HG03095 (cell line): Measurements from ENCODE around the gene CXXC5.
"Not testable (repeated sequence)": the region's sequence is repeated elsewhere in the genome, so short reads cannot be mapped to it uniquely, and the experiment has no call there.

Experiments used
- ATAC-seq: cut with Tn5 transposase; IDR thresholded peaks from one replicate; pipeline ENCODE4 v1.9.1; 2021; ENCODE audit warnings: moderate library complexity; ENCODE audit not compliant: unreplicated experiment

The CXXC5 gene

DNA sequence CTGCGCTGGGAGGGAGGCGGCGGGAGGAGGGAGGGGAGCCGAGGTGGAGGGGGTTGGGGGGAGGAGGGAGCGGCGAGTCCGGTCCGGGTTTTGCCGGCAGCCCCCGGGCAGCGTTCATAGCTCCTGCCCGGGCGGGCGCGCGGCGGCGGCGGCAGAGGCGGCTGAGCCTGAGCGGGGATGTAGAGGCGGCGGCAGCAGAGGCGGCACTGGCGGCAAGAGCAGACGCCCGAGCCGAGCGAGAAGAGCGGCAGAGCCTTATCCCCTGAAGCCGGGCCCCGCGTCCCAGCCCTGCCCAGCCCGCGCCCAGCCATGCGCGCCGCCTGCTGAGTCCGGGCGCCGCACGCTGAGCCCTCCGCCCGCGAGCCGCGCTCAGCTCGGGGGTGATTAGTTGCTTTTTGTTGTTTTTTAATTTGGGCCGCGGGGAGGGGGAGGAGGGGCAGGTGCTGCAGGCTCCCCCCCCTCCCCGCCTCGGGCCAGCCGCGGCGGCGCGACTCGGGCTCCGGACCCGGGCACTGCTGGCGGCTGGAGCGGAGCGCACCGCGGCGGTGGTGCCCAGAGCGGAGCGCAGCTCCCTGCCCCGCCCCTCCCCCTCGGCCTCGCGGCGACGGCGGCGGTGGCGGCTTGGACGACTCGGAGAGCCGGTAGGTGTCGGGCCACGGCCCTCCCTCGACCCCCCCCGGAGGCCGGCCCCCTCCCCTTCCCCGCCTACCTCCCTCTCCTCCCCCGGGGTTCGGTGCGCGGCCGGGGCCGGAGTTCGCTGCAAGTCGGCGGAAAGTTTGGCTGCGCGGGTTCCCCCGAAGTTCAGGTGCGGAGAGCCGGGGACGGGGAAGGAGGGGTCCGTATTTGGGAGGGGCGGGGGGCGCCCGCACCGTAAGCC, at the start of gene CXXC5:
Gene CXXC5 (plus strand): TSS at position 145 of the 877 bp plus-strand sequence. CDS start 32,175 bp downstream, outside the sequence.
- ATAC-seq, result peak; percentile 23

DNA sequence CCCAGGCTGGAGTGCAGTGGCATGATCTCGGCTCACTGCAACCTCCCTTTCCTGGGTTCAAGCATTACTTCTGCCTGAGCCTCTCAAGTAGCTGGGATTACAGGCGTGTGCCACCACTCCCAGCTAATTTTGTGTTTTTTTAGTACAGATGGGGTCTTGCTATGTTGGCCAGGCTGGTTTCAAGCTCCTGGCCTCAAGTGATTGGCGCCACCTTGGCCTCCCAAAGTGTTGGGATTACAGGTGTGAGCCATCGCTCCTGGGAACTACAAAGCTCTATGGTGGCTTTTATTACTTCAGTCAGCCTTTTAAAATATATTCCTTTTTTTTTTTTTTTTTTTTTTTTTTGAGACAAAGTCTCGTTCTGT, 49.6 kb upstream of the CXXC5 start:
- not testable (repeated sequence) for ATAC-seq

DNA sequence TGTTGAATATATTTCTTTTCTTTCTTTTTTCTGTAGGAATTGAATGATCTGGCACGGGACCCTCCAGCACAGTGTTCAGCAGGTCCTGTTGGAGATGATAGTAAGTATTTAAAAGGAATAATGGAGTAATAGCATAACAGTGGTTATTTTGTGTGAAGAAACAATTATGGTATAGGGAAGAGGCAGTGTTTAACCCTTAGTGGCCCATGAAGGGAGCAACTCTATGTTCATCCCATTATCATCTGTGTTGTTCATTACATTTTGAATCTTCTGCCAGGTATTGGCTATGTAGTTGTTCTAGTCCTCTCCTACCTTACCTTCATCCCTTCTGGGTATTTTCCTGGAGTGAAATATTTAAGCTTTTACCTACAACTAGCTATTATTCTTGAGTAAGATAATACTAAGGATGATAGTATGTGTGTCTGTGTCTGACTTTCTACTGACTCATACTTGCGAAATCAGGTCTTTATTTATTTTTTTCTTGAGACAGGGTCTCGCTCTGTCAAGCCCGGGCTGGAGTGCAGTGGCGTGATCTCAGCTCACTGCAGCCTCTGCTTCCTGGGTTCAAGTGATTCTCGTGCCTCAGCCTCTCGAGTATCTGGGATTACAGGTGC, 47.7 kb upstream of the CXXC5 start:
- ATAC-seq, result no peak

DNA sequence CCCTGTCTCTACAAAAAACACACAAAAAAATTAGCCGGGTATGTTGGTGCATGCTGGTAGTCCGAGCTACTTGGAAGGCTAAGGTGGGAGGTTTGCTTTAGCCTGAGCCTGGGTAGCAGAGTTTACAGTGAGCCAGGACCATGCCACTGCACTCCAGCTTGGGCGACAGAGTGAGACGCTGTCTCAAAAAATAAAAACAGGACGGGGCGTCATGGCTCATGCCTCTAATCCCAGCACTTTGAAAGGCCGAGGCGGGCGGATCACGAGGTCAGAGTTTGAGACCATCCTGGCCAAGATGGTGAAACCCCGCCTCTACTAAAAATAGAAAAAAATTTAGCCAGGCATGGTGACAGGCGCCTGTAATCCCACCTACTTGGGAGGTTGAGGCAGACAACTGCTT, 46.7 kb upstream of the CXXC5 start:
- no peak for ATAC-seq

DNA sequence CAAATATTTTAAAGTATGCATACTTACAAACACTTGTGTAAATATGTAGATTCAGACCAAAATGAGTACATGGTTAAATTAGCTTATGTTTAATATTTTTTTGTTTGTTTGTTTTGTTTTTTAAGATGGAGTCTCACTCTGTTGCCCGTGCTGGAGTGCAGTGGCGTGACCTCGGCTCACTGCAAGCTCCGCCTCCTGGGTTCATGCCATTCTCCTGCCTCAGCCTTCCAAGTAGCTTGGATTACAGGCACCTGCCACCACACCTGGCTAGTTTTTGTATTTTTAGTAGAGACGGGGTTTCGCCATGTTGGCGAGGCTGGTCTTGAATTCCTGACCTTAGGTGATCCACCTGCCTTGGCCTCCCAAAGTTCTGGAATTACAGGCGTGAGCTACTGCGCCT, 46.2 kb upstream of the CXXC5 start:
- ATAC-seq, result not testable (repeated sequence)

DNA sequence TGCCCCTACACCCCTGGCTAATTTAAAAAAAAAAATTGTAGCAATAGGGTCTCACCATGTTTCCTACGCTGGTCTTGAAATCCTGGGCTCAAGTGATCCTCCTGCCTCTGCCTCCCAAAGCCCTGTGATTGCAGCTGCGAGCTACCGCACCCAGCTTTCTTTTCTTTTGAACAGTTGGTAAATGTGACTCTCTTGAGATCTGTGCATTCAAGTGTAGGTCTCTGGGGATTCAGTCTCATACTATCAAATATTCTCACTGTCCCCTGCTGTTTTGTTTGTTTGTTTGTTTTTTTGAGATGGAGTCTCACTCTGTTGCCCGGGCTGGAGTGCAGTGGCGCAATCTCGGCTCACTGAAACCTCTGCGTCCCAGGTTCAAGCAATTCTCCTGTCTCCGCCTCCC, 42.3 kb upstream of the CXXC5 start:
- no peak for ATAC-seq

DNA sequence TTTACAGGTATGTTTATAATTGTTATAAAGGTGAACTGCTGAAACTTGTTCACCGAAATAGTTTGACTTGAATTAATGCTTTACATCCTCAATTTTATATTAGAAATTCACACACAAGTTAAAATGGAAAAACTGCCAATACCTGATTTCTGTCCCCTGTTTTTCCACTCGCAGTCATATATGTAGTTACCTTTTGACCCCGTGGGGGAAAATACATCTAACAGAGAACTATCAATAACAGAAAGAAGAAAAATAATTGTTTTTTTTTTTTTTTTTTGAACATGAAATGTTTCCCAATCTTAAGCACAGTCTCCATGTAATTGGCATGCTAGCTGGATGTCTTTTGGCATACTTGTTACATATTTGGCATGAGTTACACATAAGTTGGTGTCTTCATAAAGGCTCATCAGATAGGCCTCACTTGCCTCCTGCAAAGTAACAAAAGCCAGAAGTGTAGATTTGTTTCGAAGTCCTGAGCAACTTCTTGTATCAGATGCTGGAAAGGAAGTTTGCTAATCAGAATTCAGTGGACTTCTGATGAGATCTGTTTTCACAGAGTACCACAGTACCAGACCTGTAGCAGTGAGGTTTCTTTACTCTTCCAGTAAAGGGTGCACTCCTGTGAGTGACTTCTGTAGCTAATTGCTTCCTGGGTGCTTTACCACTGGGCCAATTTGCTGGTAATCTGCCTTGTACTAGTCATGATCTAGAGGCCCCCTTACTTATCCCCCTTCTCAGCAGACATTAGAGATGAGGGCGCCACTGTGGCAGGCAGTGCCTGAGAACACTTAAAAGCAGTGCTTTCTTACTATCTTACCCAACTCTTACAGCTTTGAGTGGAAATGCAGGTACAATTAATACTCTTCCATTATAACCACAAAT, 36.2 kb upstream of the CXXC5 start:
- ATAC-seq, result no peak

DNA sequence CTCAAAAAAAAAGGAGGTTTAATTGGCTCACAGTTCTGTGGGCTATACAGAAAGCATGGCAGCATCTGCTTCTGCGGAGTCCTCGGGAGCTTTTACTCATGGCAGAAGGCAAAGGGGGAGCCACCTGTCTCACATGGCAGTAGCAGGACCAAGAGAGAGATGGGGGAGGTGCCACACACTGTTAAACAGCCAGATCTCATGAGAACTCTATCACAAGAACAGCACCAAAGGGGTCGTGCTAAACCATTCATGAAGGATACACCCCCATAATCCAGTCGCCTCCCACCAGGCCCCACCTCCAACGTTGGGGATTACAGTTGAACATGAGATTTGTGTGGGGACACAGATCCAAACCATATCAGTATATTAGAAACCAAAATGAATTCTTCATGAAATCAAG, 28.3 kb upstream of the CXXC5 start:
- ATAC-seq, result no peak

DNA sequence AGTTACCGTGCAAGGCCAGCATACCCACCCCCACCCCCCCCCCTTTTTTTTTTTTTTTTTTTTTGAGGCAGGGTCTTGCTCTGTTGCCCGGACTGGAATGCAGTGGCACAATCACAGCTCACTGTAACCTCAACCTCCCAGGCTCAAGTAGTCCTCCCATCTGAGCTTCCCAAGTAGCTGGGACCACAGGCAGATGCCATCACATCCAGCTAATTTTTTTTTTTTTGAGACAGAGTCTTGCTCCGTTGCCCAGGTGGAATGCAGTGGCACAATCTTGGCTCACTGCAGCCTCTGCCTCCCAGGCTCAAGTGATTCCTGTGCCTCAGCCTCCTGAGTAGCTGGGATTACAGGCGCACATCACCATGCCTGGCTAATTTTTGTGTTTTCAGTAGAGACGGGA, 22.8 kb upstream of the CXXC5 start:
- ATAC-seq, result not testable (repeated sequence)

DNA sequence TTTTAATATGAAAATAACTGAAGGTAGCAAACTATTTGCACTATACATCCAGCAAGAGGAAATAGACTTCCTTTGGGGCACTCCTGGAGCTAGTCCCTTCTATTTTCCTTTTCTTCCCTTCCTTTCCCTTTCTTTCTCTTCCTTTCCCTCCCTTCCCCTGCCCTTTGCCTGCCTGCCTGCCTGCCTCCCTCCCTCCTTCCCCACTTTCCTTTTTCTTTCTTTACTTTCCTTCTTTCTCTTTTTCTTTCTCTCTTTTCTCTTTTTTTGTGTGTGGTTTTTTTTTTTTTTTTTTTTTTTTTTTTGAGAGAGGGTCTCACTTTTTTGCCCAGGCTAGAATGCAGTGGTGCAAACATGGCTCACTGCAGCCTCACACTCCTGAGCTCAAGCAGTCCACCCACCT, 17.3 kb upstream of the CXXC5 start:
- no peak for ATAC-seq

DNA sequence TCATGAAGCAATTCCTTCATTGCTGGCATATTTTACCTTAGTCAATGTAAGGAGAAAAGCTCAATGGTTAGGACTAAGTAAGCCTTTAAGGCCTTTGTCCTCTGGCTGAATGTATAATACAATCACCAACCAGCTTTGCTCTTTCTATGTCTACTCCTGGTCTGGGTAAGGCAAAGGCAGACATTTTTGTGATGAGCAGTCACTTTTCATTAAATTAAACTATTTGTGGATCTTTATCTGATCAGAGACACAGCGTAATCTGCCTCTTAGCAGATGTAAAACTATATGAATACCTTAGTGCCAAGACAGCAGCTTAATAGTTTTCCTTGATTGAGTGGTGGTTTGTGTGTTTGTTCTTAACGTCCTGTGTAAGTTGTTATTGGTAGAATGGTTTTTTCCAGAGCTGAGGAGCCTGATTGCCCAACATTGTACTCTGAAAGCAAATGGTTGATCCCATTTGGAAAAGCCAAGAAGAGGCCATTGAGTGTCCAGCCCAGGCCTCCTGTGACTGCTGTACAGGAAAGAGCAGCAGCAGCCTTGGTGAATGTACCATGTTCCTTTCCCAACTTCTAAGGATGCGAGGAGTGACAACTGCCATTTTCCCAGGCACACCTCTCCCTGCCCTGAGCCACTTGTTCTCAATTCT, 16.5 kb upstream of the CXXC5 start:
- ATAC-seq, result no peak

DNA sequence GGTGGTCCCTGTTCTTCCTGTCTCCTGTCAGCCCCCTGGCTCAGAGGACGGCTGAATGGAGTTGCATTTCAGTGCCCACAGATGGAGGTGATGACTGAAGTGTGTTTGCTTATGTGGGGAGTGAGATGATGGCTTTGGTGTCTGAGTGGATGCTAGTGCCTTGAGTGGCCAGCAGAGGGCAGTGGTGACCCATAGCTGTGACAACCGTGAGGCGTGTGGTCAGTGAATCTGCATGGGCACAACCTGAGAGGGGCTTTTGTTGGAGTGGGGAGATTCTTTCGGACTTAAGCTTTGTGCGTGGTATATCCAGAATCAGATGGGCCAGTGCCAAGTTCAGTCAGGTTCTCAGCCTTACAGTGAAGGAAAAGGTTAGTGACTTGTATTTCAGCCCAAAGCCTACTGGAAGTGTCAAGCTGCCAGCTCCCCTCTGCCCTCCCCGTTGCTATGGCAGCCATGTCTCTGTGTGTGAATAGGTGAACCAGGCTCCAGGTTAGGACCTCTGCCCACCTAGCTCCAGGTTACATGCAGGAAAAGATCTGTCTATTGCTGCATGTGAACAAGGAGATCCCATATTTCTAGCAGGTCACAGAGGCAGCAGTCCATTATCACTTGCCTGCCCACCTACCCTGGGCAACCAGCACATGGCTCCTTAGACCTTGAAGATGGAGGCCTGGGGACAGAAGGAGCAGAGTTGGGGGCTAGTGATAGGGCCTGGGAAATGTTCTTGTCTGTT, 14.7 kb upstream of the CXXC5 start:
- ATAC-seq, result no peak

DNA sequence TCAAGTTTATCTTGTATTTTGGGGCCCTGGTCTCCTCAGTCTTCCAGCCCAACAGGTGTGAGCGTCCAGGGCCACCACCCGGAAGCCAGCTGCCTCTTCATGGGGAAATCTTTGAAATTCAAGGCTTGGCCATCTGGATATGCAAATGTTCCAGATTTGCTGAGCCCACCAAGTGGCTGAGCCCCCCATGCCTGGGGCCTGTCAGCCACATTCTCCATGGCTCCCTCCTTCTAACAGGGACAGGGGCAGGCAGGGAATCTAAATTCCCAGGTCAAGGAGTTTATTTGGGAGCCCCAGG, 14.2 kb upstream of the CXXC5 start:
- no peak for ATAC-seq

DNA sequence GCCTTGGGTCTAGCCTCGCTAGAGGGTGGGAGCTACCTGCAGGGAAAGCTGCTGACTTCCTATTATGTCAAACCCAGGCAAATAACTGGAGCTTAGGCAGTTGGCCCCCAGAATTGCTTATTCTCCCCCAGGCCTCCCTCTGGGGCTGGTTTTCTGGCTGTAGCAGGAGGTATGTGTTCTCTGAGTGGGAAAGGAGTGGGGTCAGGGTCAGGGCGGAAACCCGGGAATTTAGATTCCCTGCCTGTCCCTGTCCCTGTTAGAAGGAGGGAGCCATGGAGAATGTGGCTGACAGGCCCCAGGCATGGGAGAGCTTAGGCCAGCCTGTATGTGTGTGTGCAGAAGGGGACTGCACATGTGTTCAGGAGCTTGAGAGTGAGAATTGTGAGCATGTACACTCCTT, 13.6 kb upstream of the CXXC5 start:
- no peak for ATAC-seq

DNA sequence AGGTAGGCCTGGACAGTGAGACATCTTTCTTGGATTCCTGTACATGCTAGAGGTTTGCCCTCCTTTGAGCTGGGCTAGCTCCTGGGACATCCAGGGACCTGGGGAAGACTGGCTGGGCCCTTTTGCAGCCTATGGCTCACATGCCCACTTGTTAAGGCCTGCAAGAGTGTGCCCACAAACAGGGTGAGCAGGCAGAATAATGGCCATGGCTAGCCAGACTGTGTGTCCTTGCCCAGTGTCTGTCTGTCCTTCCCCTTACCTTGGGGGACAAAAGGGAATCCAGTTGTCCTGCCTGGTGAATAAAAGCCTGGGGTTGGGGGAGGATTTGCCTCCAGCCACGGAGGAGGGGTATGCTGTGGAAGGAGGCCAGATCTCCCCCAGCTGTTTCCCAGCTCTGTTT, 13.0 kb upstream of the CXXC5 start:
- ATAC-seq, result no peak

DNA sequence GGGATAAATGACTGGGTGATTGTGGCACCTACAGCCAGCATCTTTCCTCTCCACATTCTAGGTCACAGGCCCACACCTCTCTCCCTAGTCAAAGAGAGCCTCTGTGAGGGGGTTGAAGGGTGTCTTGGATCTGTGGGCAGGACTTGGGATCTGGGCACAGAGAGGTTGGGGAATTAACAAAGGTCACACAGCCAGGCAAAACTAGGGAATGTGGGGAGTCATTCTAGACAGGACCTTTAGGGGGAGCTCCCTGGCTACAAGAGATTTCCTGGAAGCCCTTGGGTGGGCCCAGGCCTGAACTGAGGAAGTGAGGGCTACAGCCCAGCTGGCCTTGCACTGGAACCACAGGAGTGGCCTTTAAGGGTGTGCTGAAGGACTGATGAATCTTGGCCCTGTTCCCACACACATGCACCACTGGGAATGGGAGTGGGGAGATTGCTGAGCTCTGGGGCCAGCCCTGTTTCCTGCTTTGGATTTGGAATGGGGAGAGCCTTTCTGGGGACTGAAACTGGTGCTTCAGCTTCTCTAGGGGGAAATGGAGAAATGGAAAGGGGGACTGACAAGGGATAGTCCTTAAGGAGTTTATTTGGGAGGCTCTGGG, 12.4 kb upstream of the CXXC5 start:
- no peak for ATAC-seq

DNA sequence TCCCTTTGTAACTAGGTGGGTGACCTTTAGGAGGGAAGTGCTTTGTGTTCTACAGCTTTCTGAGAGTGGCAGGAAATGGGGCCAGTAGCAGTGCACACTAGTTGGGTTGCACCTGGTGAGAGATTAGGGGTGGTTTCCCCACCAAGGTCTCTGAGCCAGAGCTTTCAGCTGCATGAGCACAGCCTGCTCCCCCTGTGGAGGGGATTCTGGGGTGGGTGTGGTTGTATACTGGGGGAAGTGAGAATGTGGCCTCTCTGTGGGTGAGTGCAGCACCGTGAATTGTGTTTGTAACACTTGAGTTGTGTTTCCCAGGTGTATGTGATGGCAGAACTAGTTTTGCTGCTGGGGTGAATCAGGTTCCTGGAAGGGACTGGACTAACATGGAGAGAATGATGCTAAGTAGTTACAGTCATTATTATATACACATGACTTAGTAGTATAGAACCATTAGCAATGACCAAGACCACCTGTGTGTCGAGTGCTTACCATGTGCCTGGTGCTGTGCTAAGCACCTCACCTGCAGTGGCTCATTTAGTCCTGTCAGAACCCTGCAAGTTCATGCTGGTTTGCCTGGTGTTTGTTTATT, 11.8 kb upstream of the CXXC5 start:
- ATAC-seq, result peak; percentile 78

DNA sequence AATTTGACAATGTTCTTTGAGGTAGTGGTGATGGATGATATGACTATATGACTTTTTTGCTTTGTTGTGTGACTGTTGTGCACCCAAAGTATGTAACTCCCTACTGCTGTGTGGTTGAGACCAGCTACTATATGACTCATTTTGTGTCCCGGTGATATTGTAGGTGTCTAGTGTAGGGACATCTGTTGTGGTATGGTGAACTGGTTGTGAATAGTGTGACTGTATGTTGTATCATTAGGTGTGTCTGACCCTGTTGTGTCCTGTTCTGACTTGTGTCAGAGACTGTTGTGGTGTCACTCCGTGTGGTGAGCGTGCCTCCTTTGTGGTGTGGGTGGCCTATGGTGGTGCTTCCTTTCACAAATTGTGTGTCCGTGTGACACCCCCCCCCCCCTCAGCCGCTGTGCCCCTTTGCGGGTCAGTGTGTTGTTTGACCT, 11.2 kb upstream of the CXXC5 start:
- ATAC-seq, result no peak

DNA sequence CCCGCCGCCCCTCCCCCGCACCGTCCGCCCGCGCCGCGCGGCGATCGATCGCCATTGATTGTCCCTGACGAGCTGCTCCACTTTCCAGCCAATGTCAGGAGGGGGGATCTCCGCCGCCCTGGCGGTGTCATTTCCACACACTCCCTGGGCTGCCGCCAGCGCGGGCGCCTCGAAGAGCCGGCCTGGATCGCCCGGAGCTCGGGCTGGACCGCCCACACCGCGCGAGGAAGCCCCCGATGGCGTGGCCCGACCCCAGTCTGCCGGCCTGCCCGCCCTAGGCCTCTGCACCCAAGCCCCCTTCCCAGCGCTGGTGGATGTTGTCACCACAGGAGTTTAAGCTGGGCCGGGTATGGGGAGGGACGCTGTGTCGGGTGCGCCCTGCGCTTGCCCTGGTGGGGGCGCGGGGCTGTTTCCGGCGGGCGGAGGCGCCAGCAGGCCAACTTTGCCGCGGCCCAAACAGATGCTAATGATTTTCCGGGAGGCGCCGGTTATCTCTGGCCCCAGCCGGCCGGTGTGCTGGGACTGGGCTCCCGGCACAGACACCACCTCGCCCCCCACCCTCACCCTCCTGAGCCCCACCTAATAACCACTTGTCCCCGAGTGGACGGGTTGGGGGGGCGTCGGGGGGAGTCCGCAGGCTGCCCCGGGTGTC, 10.6 kb upstream of the CXXC5 start:
- peak; percentile 26 for ATAC-seq
